Smooth muscle cell (in vitro differentiated cells): ENCODE data around the gene ZFYVE19. TPM values are rescaled to one million over a fixed set of nuclear protein-coding genes. Genes with fewer than 3 reads are reported as not detected.

Source experiments
- DNase-seq: peaks from one replicate; lab custom pipeline; 2025; ENCODE audit not compliant: unreplicated experiment; lab: John Stamatoyannopoulos, UW
- H2AFZ ChIP-seq: fragments of 200-600 bp; sonication (generic); 2 replicates; pipeline ENCODE4 v1.6.0; 2016; ENCODE audit warnings: antibody characterized with exemption, low read depth, mild to moderate bottlenecking
- H3F3A ChIP-seq: fragments of 200-600 bp; sonication (generic); 2 replicates; pipeline ENCODE4 v1.6.0; 2017; ENCODE audit warnings: antibody characterized with exemption, low read depth
- H3K27ac ChIP-seq: fragments of 200-600 bp; sonication (generic); 2 replicates; pipeline ENCODE4 v1.5.1; 2016; ENCODE audit warnings: low read depth, mild to moderate bottlenecking
- H3K27me3 ChIP-seq: fragments of 200-600 bp; sonication (generic); 2 replicates; pipeline ENCODE4 v1.6.1; 2016; ENCODE audit warnings: low read depth, mild to moderate bottlenecking
- H3K36me3 ChIP-seq: fragments of 200-600 bp; sonication (generic); 2 replicates; pipeline ENCODE4 v1.5.1; 2016; ENCODE audit warnings: low read depth
- H3K4me1 ChIP-seq: fragments of 200-600 bp; sonication (generic); 2 replicates; pipeline ENCODE4 v1.5.1; 2016; ENCODE audit warnings: low read depth
- H3K4me2 ChIP-seq: fragments of 200-600 bp; sonication (generic); 2 replicates; pipeline ENCODE4 v1.6.0; 2016; ENCODE audit warnings: mild to moderate bottlenecking
- H3K4me3 ChIP-seq: fragments of 200-600 bp; sonication (generic); 2 replicates; pipeline ENCODE4 v1.5.1; 2016; ENCODE audit warnings: mild to moderate bottlenecking
- H3K79me2 ChIP-seq: fragments of 200-600 bp; sonication (generic); 2 replicates; pipeline ENCODE4 v1.6.0; 2016; ENCODE audit warnings: low read depth, mild to moderate bottlenecking
- H3K9ac ChIP-seq: fragments of 200-600 bp; sonication (generic); 2 replicates; pipeline ENCODE4 v1.6.0; 2016; ENCODE audit warnings: low read depth
- H3K9me3 ChIP-seq: fragments of 200-600 bp; sonication (generic); replicated peaks from 2 replicates; pipeline ENCODE4 v1.5.1; 2016; ENCODE audit warnings: low read depth
- H4K20me1 ChIP-seq: fragments of 200-600 bp; sonication (generic); 2 replicates; pipeline ENCODE4 v1.6.0; 2016; ENCODE audit warnings: low read depth
- CTCF ChIP-seq: fragments of 200-600 bp; sonication (generic); IDR thresholded peaks from 2 replicates; pipeline ENCODE4 v1.5.1; 2017; ENCODE audit warnings: borderline replicate concordance, mild to moderate bottlenecking, antibody characterized with exemption; ENCODE audit not compliant: insufficient read depth, poor library complexity, severe bottlenecking
- WGBS: methylation state at CpG from one replicate; pipeline ENCODE4 v1.1.7; 2016; ENCODE audit warnings: low lambda C conversion rate; 5-methylcytosine and 5-hydroxymethylcytosine counted together
- polyA plus RNA-seq: library from polyadenylated mRNA; unstranded; fragments of >200 nt; fragmentation: Nextera tagmentation; extraction: Ambion mirVana; gene quantifications from 2 replicates; pipeline ENCODE4 v1.2.1, GENCODE V29; 2016
- total RNA-seq: library from RNA; depleted of rRNA; stranded (reverse); fragments of >200 nt; gene quantifications from 2 replicates; pipeline ENCODE4 v1.2.3, GENCODE V29; 2014

Gene ZFYVE19
- total and polyA plus RNA-seq, 2 experiments from 2014 or later, result 16.5 to 30.1 TPM

GRCh38 chr15:40787991-40788390 is 18.9 kb upstream of the ZFYVE19 start:
- WGBS, result 81% methylated on average over 6 of the region's 6 CpGs
- no peak for TF ChIP-seq CTCF
- no peak overlapping the region for H2AFZ ChIP-seq
- H3K27ac ChIP-seq, result peak overlapping the region; percentile 48
- H3K9me3 ChIP-seq, result no peaks in the 10 kb centered on the region
- no peaks in the 10 kb centered on the region for H3K27me3 ChIP-seq
- DNase-seq, result no peak
- H3K9ac ChIP-seq, result no peak overlapping the region
- no peaks in the 10 kb centered on the region for H3F3A ChIP-seq
- peaks cover 12% of the 10 kb centered on the region for H3K4me1 ChIP-seq
- no peaks in the 10 kb centered on the region for H3K36me3 ChIP-seq
- H3K4me3 ChIP-seq, result no peak overlapping the region
- peaks cover 62% of the 10 kb centered on the region for H4K20me1 ChIP-seq
- H3K4me2 ChIP-seq, result peak overlapping the region; percentile 12
- peaks cover 29% of the 10 kb centered on the region for H3K79me2 ChIP-seq

GRCh38 chr15:40789119-40789518 is 17.8 kb upstream of the ZFYVE19 start:
- no peak overlapping the region for H2AFZ ChIP-seq
- H3K4me3 ChIP-seq, result no peak overlapping the region
- H3K27ac ChIP-seq, result no peak overlapping the region
- 98% methylated on average over 5 of the region's 5 CpGs for WGBS
- H3K79me2 ChIP-seq, result peaks cover 26% of the 10 kb centered on the region
- peaks cover 62% of the 10 kb centered on the region for H4K20me1 ChIP-seq
- H3K36me3 ChIP-seq, result no peaks in the 10 kb centered on the region
- no peaks in the 10 kb centered on the region for H3F3A ChIP-seq
- no peaks in the 10 kb centered on the region for H3K9me3 ChIP-seq
- no peaks in the 10 kb centered on the region for H3K27me3 ChIP-seq
- no peak overlapping the region for H3K9ac ChIP-seq
- TF ChIP-seq CTCF, result no peak
- H3K4me2 ChIP-seq, result no peak overlapping the region
- DNase-seq, result no peak
- H3K4me1 ChIP-seq, result peaks cover 12% of the 10 kb centered on the region

- Histone ChIP-seq H2AFZ (no peak overlapping the region), H3K4me1 (peaks cover 12% of the 10 kb centered on the region), H3K4me2 (no peak overlapping the region), H3K9me3 (no peaks in the 10 kb centered on the region), H3K27me3 (no peaks in the 10 kb centered on the region), H3K9ac (no peak overlapping the region), H4K20me1 (peaks cover 58% of the 10 kb centered on the region), H3K4me3 (no peak overlapping the region), H3K36me3 (no peaks in the 10 kb centered on the region), H3F3A (no peaks in the 10 kb centered on the region), H3K79me2 (peaks cover 32% of the 10 kb centered on the region), H3K27ac (no peak overlapping the region)
- no peak for TF ChIP-seq CTCF
- DNase-seq, result no peak
- WGBS, result 96% methylated on average over 8 of the region's 8 CpGs
These were observed 16.9 kb upstream of the ZFYVE19 start for GRCh38 chr15:40789999-40790398.

GRCh38 chr15:40790718-40791117 is 16.2 kb upstream of the ZFYVE19 start:
- Histone ChIP-seq H2AFZ (no peak overlapping the region), H3K27me3 (no peaks in the 10 kb centered on the region), H3F3A (no peaks in the 10 kb centered on the region), H3K9ac (no peak overlapping the region), H3K36me3 (no peaks in the 10 kb centered on the region), H3K79me2 (peaks cover 34% of the 10 kb centered on the region), H3K4me2 (no peak overlapping the region), H3K27ac (peak overlapping the region; percentile 31), H3K4me3 (no peak overlapping the region), H4K20me1 (peaks cover 53% of the 10 kb centered on the region), H3K4me1 (peaks cover 12% of the 10 kb centered on the region), H3K9me3 (no peaks in the 10 kb centered on the region)
- no peak for DNase-seq
- 79% methylated on average over 3 of the region's 3 CpGs for WGBS
- TF ChIP-seq CTCF, result no peak
